Activated gamma-delta T cell (primary cell): Measurements from ENCODE around the gene RTP1.

Experiments
- DNase-seq: peaks from one replicate; lab custom pipeline; 2025; lab: John Stamatoyannopoulos, UW

The RTP1 gene

DNA sequence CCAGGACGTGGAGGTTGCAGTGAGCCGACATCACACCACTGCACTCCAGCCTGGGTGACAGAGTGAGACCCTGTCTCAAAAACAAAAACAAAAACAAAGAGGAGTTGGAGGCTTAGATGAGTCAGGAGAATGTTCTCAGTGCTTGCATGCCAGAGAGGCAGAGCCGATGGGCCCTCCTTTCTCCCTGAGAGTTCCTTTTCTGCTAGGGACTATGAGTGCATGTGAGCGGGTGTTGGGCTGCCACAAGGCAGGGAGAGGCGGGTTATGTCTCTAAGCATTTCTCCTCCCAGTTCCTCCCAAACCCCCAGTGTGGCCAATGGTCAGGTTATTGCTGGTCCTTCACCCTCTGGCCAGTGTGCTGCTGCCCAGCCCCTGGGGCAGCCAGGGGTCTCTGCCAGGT lies 45.1 kb downstream of the RTP1 start:
- DNase-seq, result no peak

DNA sequence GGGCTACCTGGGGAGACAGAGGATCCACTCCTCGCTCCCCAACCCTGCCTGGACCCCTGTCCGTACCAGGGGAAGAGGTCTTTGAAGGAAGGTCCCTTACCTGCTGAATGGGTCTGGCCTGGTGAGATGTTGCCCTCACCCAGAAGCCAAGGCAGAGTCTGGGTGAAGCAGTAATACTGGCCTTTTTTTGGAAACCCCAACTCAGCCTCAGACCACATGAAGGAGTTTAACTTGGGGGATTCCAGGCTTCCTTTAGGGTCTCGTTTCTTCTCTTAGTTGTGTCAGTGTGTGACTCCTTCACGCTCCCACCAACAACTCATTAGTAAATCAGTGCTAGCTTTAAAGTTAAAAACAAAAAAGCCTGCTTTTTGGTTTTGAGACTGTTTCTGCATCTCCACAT lies 45.6 kb downstream of the RTP1 start:
- DNase-seq, result no peak

DNA sequence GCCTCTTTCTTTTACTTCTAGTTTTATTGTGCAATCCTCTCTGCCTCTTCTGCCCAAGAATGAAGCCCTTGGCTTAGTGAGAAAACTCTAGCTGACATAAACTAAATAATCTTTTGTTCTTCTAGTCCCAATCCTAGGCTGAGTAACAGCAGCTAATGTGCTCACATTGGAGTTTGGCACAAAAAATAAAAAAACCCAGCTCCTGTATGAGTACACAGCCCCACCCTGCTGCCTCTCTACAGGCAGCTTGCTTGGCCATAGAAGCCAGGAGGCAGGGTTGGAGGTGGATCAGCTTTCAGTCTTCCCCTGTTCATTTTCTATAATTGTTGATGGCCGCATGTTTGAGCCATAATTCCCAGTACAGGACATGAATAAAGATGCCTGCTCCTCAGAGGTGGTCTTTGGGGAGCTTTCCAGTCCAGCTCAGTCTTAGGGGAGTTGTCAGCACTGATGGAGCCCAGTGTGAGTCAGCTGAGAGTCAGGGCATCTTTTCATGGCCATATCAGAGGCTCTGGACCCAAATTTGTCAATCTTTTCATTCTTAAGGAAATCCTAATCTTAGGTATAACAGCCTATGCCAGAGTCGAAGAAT lies 46.7 kb downstream of the RTP1 start:
- no peak for DNase-seq

DNA sequence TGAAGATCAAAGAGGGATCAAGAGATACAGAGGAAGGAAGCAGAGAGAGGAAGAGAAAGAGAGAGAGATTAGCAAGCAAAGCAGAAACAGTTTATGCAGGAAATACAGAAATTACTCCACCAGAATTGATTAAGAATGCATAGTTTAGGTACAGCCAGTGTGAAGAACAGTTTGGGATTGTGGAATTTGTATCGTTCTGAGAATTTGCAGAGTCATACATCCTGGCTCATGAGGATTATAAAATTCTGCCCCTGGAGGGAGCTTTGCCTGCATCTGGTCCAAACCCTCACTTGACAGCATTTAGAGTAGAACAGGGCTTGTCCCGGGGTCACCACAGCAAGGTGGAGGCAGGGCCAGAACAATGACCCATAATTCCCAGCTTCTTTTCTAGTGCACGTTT lies 50.1 kb downstream of the RTP1 start:
- DNase-seq, result no peak
